Liver (tissue), 9 donors: ENCODE results near the gene PAX6. TPM values are rescaled to one million over a fixed set of nuclear protein-coding genes. Genes with fewer than 3 reads are reported as not detected.

Experiments used
- DNase-seq: peaks from one replicate; pipeline ENCODE4 v3.0.0-alpha.2; 2017; ENCODE audit warnings: low spot score
- H3K27ac ChIP-seq, 2 donors: one replicate each; pipeline ENCODE4 v1.7.0; 2013; ENCODE audit warnings: inconsistent platforms in 2 of 2, low read length in 2 of 2, control low read depth in 1 of 2, low read depth in 1 of 2, mild to moderate bottlenecking in 1 of 2
- H3K27me3 ChIP-seq, 4 donors: one replicate each; pipeline versions ENCODE4 v1.6.1 to v1.7.0; 2013; ENCODE audit warnings: low read length in 3 of 4, inconsistent platforms in 1 of 4, mild to moderate bottlenecking in 1 of 4, moderate library complexity in 1 of 4; ENCODE audit not compliant: control insufficient read depth in 4 of 4, insufficient read depth in 4 of 4
- H3K36me3 ChIP-seq, 4 donors: one replicate each; pipeline versions ENCODE4 v1.6.1 to v1.7.0; 2013; ENCODE audit warnings: low read length in 3 of 4, mild to moderate bottlenecking in 3 of 4, low read depth in 1 of 4, moderate library complexity in 1 of 4; ENCODE audit not compliant: control insufficient read depth in 4 of 4, insufficient read depth in 3 of 4
- H3K4me1 ChIP-seq, 4 donors: one replicate each; pipeline versions ENCODE4 v1.6.1 to v1.7.0; 2013; ENCODE audit warnings: low read length in 3 of 4, mild to moderate bottlenecking in 3 of 4, moderate library complexity in 1 of 4; ENCODE audit not compliant: control insufficient read depth in 4 of 4, insufficient read depth in 4 of 4
- H3K4me3 ChIP-seq, 3 donors: one replicate each; pipeline versions ENCODE4 v1.6.1 to v1.7.0; 2013; ENCODE audit warnings: low read length in 3 of 3, control low read depth in 1 of 3, low read depth in 1 of 3, mild to moderate bottlenecking in 1 of 3
- H3K9ac ChIP-seq, 2 donors: one replicate each; pipeline ENCODE4 v1.7.0; 2013; ENCODE audit warnings: low read length in 2 of 2, mild to moderate bottlenecking in 2 of 2, moderate library complexity in 2 of 2, control low read depth in 1 of 2, low read depth in 1 of 2
- H3K9me3 ChIP-seq, 4 donors: one replicate each; pipeline versions ENCODE4 v1.6.1 to v1.7.0; 2013; ENCODE audit warnings: low read length in 3 of 4; ENCODE audit not compliant: control insufficient read depth in 4 of 4
- ATF3 ChIP-seq: IDR thresholded peaks from 2 replicates; pipeline ENCODE4 v1.6.1; 2016; ENCODE audit warnings: antibody characterized with exemption
- FOXA1 ChIP-seq: IDR thresholded peaks from 2 replicates; pipeline ENCODE4 v1.6.1; 2016; ENCODE audit warnings: antibody characterized with exemption
- FOXA2 ChIP-seq: IDR thresholded peaks from 2 replicates; pipeline ENCODE4 v1.6.1; 2016; ENCODE audit warnings: antibody characterized with exemption
- GABPA ChIP-seq, 2 donors: IDR thresholded peaks in 1 of 2; conservative IDR thresholded peaks in 1 of 2; 2 replicates each; pipeline ENCODE4 v1.6.1; 2016; ENCODE audit warnings: antibody characterized with exemption in 2 of 2, mild to moderate bottlenecking in 1 of 2, moderate library complexity in 1 of 2
- HNF4A ChIP-seq, 2 donors: conservative IDR thresholded peaks; 2 replicates each; pipeline ENCODE4 v1.6.1; 2016; ENCODE audit warnings: antibody characterized with exemption in 2 of 2, mild to moderate bottlenecking in 2 of 2
- HNF4G ChIP-seq: IDR thresholded peaks from 2 replicates; pipeline ENCODE4 v1.6.1; 2016; ENCODE audit warnings: antibody characterized with exemption
- JUND ChIP-seq, 2 donors: IDR thresholded peaks; 2 replicates each; pipeline ENCODE4 v1.6.1; 2016; ENCODE audit warnings: antibody characterized with exemption in 2 of 2
- MAX ChIP-seq: IDR thresholded peaks from 2 replicates; pipeline ENCODE4 v1.6.1; 2016; ENCODE audit warnings: antibody characterized with exemption
- RAD21 ChIP-seq, 2 donors: IDR thresholded peaks; 2 replicates each; pipeline ENCODE4 v1.6.1; 2016; ENCODE audit warnings: antibody characterized with exemption in 2 of 2, mild to moderate bottlenecking in 2 of 2
- REST ChIP-seq: IDR thresholded peaks from 2 replicates; pipeline ENCODE4 v1.6.1; 2016; ENCODE audit warnings: antibody characterized with exemption, mild to moderate bottlenecking
- RXRA ChIP-seq, 2 donors: IDR thresholded peaks; 2 replicates each; pipeline ENCODE4 v1.6.1; 2017 to 2018; ENCODE audit warnings: antibody characterized with exemption in 2 of 2, mild to moderate bottlenecking in 1 of 2
- SP1 ChIP-seq: IDR thresholded peaks from 2 replicates; pipeline ENCODE4 v1.6.1; 2018; ENCODE audit warnings: antibody characterized with exemption, mild to moderate bottlenecking
- YY1 ChIP-seq: IDR thresholded peaks from 2 replicates; pipeline ENCODE4 v1.6.1; 2016; ENCODE audit warnings: antibody characterized with exemption, mild to moderate bottlenecking
- ZBTB33 ChIP-seq: IDR thresholded peaks from 2 replicates; pipeline ENCODE4 v1.6.1; 2016; ENCODE audit warnings: antibody characterized with exemption
- WGBS: extraction: QIAGEN DNeasy Blood & Tissue Kit; methylation state at CpG from one replicate; pipeline ENCODE4 v1.1.7; 2013; 5-methylcytosine and 5-hydroxymethylcytosine counted together
- polyA plus RNA-seq, 2 donors: library from polyadenylated mRNA; stranded (reverse) in 1 of 2; unstranded in 1 of 2; fragments of 200-250 nt in 1 of 2; fragments of >200 nt in 1 of 2; fragmentation: Nextera tagmentation in 1 of 2; extraction: Ambion mirVana in 1 of 2; gene quantifications; one replicate each; pipeline versions ENCODE4 v1.2.1 to v1.2.3, GENCODE V29; 2013 to 2015
- total RNA-seq, 2 donors: library from RNA; depleted of rRNA; stranded (reverse); fragments of >200 nt; gene quantifications; one replicate each; pipeline ENCODE4 v1.2.3, GENCODE V29; 2014
- donor health status: healthy.
- donor health status: healthy.
- donor health status: healthy.
- donor health status: healthy.
- donor health status: healthy.

Gene PAX6
- total and polyA plus RNA-seq, 4 donors: not detected

- no peak overlapping the region for H3K4me3 ChIP-seq
- H3K9ac ChIP-seq: no peak overlapping the region
- no peaks in the 10 kb centered on the region for H3K27me3 ChIP-seq
- no peaks in the 10 kb centered on the region for H3K9me3 ChIP-seq
- no peak overlapping the region for H3K27ac ChIP-seq
- no peak for DNase-seq
- no peak for TF ChIP-seq RXRA (IDR thresholded peaks at IDR 0.05)
- no peak for TF ChIP-seq JUND (IDR thresholded peaks at IDR 0.05)
- TF ChIP-seq SP1: no peak
- no peak for TF ChIP-seq FOXA2
- no peak for TF ChIP-seq HNF4A (conservative IDR thresholded peaks at IDR 0.05)
- TF ChIP-seq ZBTB33: no peak
- no peak for TF ChIP-seq YY1
- TF ChIP-seq GABPA (IDR thresholded peaks at IDR 0.05 in 1 of 2, conservative IDR thresholded peaks at IDR 0.05 in 1 of 2): no peak
- 97% methylated on average over 6 of the region's 6 CpGs for WGBS
- H3K4me1 ChIP-seq: no peaks in the 10 kb centered on the region
- no peaks in the 10 kb centered on the region for H3K36me3 ChIP-seq
These were observed 27.9 kb downstream of the PAX6 start for GRCh38 chr11:31783252-31783651.

GRCh38 chr11:31782257-31782656, 28.9 kb downstream of the PAX6 start:
- H3K9ac ChIP-seq: no peak overlapping the region
- H3K9me3 ChIP-seq: peaks cover 0 to 2% (median 0%) of the 10 kb centered on the region in 4 donors
- 96% methylated on average over 2 of the region's 2 CpGs for WGBS
- TF ChIP-seq REST: no peak
- TF ChIP-seq FOXA1: no peak
- TF ChIP-seq JUND (IDR thresholded peaks at IDR 0.05): no peak
- H3K4me1 ChIP-seq: no peaks in the 10 kb centered on the region
- peaks cover 0 to 2% (median 0%) of the 10 kb centered on the region in 4 donors for H3K36me3 ChIP-seq
- DNase-seq: no peak
- H3K4me3 ChIP-seq: no peak overlapping the region
- no peaks in the 10 kb centered on the region for H3K27me3 ChIP-seq
- no peak overlapping the region for H3K27ac ChIP-seq

- no peaks in the 10 kb centered on the region for H3K27me3 ChIP-seq
- H3K9me3 ChIP-seq: peaks cover 0 to 2% (median 0%) of the 10 kb centered on the region in 4 donors
- H3K4me1 ChIP-seq: no peaks in the 10 kb centered on the region
- no peak overlapping the region for H3K9ac ChIP-seq
- H3K4me3 ChIP-seq: no peak overlapping the region
- 75% methylated on average over 5 of the region's 5 CpGs for WGBS
- no peak overlapping the region for H3K27ac ChIP-seq
- peaks cover 0 to 2% (median 0%) of the 10 kb centered on the region in 4 donors for H3K36me3 ChIP-seq
- DNase-seq: no peak
- TF ChIP-seq ATF3 (no peak), FOXA2 (no peak), HNF4A (conservative IDR thresholded peaks at IDR 0.05) (no peak), HNF4G (no peak), REST (no peak), MAX (no peak), ZBTB33 (no peak), GABPA (IDR thresholded peaks at IDR 0.05 in 1 of 2, conservative IDR thresholded peaks at IDR 0.05 in 1 of 2) (no peak), RXRA (IDR thresholded peaks at IDR 0.05) (no peak), SP1 (no peak), RAD21 (IDR thresholded peaks at IDR 0.05) (no peak)
These were observed 30.6 kb downstream of the PAX6 start for GRCh38 chr11:31780480-31780971.
